ENCODE data around the gene PLCG1.

DNA sequence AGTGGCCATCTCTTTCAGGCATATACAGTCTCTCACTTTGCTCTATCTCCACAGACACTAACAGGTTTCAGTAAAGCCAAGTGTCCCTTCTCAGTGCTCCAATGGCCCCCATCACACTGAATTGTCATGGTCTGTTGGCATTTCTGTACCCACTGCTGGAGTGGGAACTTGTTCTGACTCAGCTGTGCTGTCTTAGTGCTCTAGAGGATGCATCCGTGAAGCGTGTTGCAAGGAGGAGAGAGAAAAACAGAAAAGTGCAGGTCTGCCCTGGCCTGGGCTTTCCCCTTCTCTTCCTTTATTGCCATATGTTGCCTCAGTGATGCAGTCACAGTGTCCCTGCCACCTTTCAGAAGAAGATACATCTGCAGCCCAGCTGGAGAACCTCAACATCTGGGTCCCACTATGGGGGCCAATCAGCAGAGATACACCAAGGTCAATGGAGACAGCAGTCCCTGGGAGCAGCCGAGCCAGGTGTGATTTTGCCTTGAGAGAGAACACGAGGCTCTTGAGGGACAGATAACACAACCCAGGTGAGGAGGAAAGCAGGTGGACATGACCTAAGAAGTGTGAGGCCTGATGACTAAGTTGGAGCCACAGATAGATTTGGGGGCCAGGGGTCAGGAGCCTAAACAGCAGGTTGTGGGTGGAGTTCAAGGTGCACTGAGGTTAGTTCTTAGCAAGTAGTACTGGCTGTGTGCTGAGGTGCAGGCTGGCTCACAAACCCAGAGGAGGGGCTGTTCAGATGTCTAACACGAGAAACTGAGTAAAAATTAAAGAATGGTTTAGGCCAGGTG lies 5.6 kb upstream of the PLCG1 start:
- TF ChIP-seq POLR2A (IDR thresholded peaks at IDR 0.05; ENCODE audit: low read depth, low read length), result no peak
- TF ChIP-seq POLR2AphosphoS5 (IDR thresholded peaks at IDR 0.05; ENCODE audit: low read depth, low read length), result no peak
- TF ChIP-seq SPI1 (IDR thresholded peaks at IDR 0.05; ENCODE audit: low read depth, low read length), result no peak
- no peak for TF ChIP-seq TAF1 (IDR thresholded peaks at IDR 0.05; ENCODE audit: low read depth, low read length)
- TF ChIP-seq PAX5 (IDR thresholded peaks at IDR 0.05; ENCODE audit: insufficient read depth, low read length, severe bottlenecking), result no peak

All from GM12891 (cell line).